K562 (cell line): ENCODE results near the gene LRRTM2. TPM values are rescaled to one million over a fixed set of nuclear protein-coding genes. Genes with fewer than 3 reads are reported as not detected.

Experiments used
- ATAC-seq: fragments of 200-7000 bp; cut with Tn5 transposase; 3 replicates; pipeline ENCODE4 v1.9.1; 2020; ENCODE audit warnings: moderate library complexity
- BruUV-seq: library from RNA; stranded (reverse); fragments of 400-500 nt; replicated peaks from 2 replicates; lab custom pipeline; 2021; lab: Mats Ljungman, UMichigan
- CTCF ChIA-PET: fragments of 300-600 bp; formaldehyde crosslinking; extraction: SDS; loops from one replicate; lab custom pipeline; 2021; ENCODE audit warnings: low intra/inter-chr PET ratio; lab: Yijun Ruan, JAX
- POLR2A ChIA-PET: fragments of 300-600, 350-650 bp; sonication (Branson Sonifier 250); formaldehyde crosslinking; extraction: SDS; loops from one replicate; lab custom pipeline; 2021; ENCODE audit warnings: antibody characterized with exemption, inconsistent platforms; lab: Yijun Ruan, JAX
- DNase-seq, 4 experiments: peaks; one replicate each; pipeline versions ENCODE4 v3.0.0 to v3.0.0-alpha.2; 2011 to 2018; ENCODE audit warnings: low spot score in 3 of 4, mixed read lengths in 3 of 4; ENCODE audit errors: extremely low read depth in 1 of 4
- FAIRE-seq: peaks from 2 replicates; lab custom pipeline; 2011; peaks lifted over from hg19 to GRCh38; lab: Jason Lieb, UNC
- H2AFZ ChIP-seq: 2 replicates; pipeline ENCODE4 v1.6.0; 2011; ENCODE audit warnings: low read depth, low read length, control low read depth, inconsistent platforms
- H3K27ac ChIP-seq: fragments of 200-600 bp; 3 replicates; pipeline ENCODE4 v1.8.0; 2011; ENCODE audit warnings: low read depth, mild to moderate bottlenecking, control low read depth, inconsistent platforms, low read length, moderate library complexity, mixed read lengths; ENCODE audit errors: extremely low read depth
- H3K27me3 ChIP-seq, 2 experiments: fragments of 300-600 bp in 1 of 2; 2 replicates in 1 of 2; 3 replicates in 1 of 2; pipeline versions ENCODE4 v1.6.0 to v1.8.0; 2011; ENCODE audit warnings: inconsistent platforms in 2 of 2, low read length in 2 of 2, mild to moderate bottlenecking in 1 of 2, mixed read lengths in 1 of 2, moderate library complexity in 1 of 2; ENCODE audit not compliant: control insufficient read depth in 2 of 2, insufficient read depth in 2 of 2
- H3K36me3 ChIP-seq: fragments of 300-600 bp; 3 replicates; pipeline ENCODE4 v1.8.0; 2011; ENCODE audit warnings: mild to moderate bottlenecking, low read length, inconsistent platforms; ENCODE audit not compliant: control insufficient read depth, insufficient read depth
- H3K4me1 ChIP-seq, 2 experiments: fragments of 200-600 bp in 1 of 2; replicated peaks in 1 of 2; 2 replicates in 1 of 2; 3 replicates in 1 of 2; pipeline versions ENCODE4 v1.5.1 to v1.8.0; 2011; ENCODE audit warnings: inconsistent platforms in 2 of 2, low read length in 2 of 2, mild to moderate bottlenecking in 1 of 2, mixed read lengths in 1 of 2, moderate library complexity in 1 of 2; ENCODE audit not compliant: control insufficient read depth in 2 of 2, insufficient read depth in 2 of 2
- H3K4me2 ChIP-seq: 2 replicates; pipeline ENCODE4 v1.6.1; 2011; ENCODE audit warnings: low read length, control low read depth, inconsistent platforms, mixed read lengths; ENCODE audit not compliant: insufficient read depth
- H3K4me3 ChIP-seq: fragments of 200-600 bp; sonication (generic), shearing (Covaris generic); 2 replicates; pipeline ENCODE4 v1.5.1; 2016; ENCODE audit warnings: control low read depth, inconsistent platforms
- H3K79me2 ChIP-seq: fragments of 200-600 bp; 3 replicates; pipeline ENCODE4 v1.8.0; 2011; ENCODE audit warnings: low read length, inconsistent platforms; ENCODE audit not compliant: control insufficient read depth, insufficient read depth
- H3K9ac ChIP-seq, 2 experiments: 2 replicates each; pipeline versions ENCODE4 v1.6.0 to v1.6.1; 2011; ENCODE audit warnings: low read depth in 2 of 2, low read length in 2 of 2, control low read depth in 1 of 2, inconsistent platforms in 1 of 2, mild to moderate bottlenecking in 1 of 2, mixed read lengths in 1 of 2; ENCODE audit not compliant: insufficient read depth in 1 of 2
- H3K9me1 ChIP-seq: one replicate; pipeline ENCODE4 v1.6.0; 2011; ENCODE audit warnings: inconsistent platforms, mild to moderate bottlenecking, low read length, moderate library complexity; ENCODE audit not compliant: control insufficient read depth, insufficient read depth
- H3K9me3 ChIP-seq: replicated peaks from 2 replicates; pipeline ENCODE4 v1.5.1; 2011; ENCODE audit warnings: low read depth, low read length, inconsistent platforms; ENCODE audit not compliant: control insufficient read depth, insufficient read depth
- H4K20me1 ChIP-seq: replicated peaks from 2 replicates; pipeline ENCODE4 v1.6.1; 2011; ENCODE audit warnings: low read length, inconsistent platforms, mixed read lengths; ENCODE audit not compliant: control insufficient read depth, insufficient read depth
- GATAD2A ChIP-seq: fragments of 450-650 bp; IDR thresholded peaks from 2 replicates; pipeline ENCODE4 v1.6.1; 2017
- KLF13 ChIP-seq: fragments of 450-650 bp; IDR thresholded peaks from 2 replicates; pipeline ENCODE4 v1.6.1; 2016; ENCODE audit warnings: missing genetic modification characterization, low read depth, mild to moderate bottlenecking, missing compliant biosample characterization, moderate library complexity, borderline replicate concordance
- MEIS2 ChIP-seq: fragments of 450-650 bp; IDR thresholded peaks from 2 replicates; pipeline ENCODE4 v1.6.1; 2014; ENCODE audit warnings: mild to moderate bottlenecking; ENCODE audit not compliant: partially characterized antibody
- PCBP2 ChIP-seq: fragments of 200-400 bp; formaldehyde crosslinking; IDR thresholded peaks from 2 replicates; pipeline ENCODE4 v1.6.1; 2018; ENCODE audit warnings: low read length, low read depth, mild to moderate bottlenecking, moderate library complexity; ENCODE audit not compliant: poor library complexity, severe bottlenecking
- POLR2AphosphoS5 ChIP-seq: IDR thresholded peaks from 2 replicates; pipeline ENCODE4 v1.6.1; 2011; ENCODE audit warnings: mild to moderate bottlenecking, low read depth, low read length, moderate library complexity; ENCODE audit not compliant: control insufficient read depth, insufficient read depth
- SMARCA5 ChIP-seq: fragments of 450-650 bp; IDR thresholded peaks from 2 replicates; pipeline ENCODE4 v1.6.1; 2016
- STAG1 ChIP-seq: sonication (generic); formaldehyde crosslinking; IDR thresholded peaks from 2 replicates; pipeline ENCODE4 v1.5.0; 2020; ENCODE audit warnings: missing genetic modification reagents, borderline replicate concordance
- TSC22D4 ChIP-seq: fragments of 450-650 bp; IDR thresholded peaks from 2 replicates; pipeline ENCODE4 v1.6.1; 2016; ENCODE audit warnings: missing genetic modification characterization, missing biosample characterization, control low read depth
- WGBS: fragments of 100-300 bp; shearing (Covaris generic); methylation state at CpG from one replicate; pipeline ENCODE4 v1.1.6; 2016; ENCODE audit warnings: low coverage, mixed read lengths; ENCODE audit not compliant: insufficient coverage; ENCODE audit errors: missing lambda C conversion rate; 5-methylcytosine and 5-hydroxymethylcytosine counted together
- in situ Hi-C: fragments of 300-500 bp; cut with MboI; formaldehyde crosslinking; loops from 4 replicates; pipeline ENCODE4 v1.15.0; 2018; ENCODE audit warnings: inconsistent platforms, mixed read lengths
- intact Hi-C: fragments of 100-400 bp; cut with micrococcal nuclease; formaldehyde crosslinking; loops from 2 replicates; pipeline ENCODE4 v1.14.2; 2022
- polyA plus RNA-seq, 8 experiments: library from polyadenylated mRNA; depleted of rRNA in 4 of 8; stranded (reverse) in 5 of 8; unstranded in 3 of 8; fragments of >200 nt; fragmentation: Nextera tagmentation in 2 of 8; fragmentation: Illumina TruSeq in 1 of 8; extraction: Ambion mirVana in 2 of 8; extraction: Trizol in 1 of 8; gene quantifications; 2 replicates each; pipeline versions ENCODE4 v1.2.1 to v1.2.3, GENCODE V29; 2011 to 2014; ENCODE audit warnings: inconsistent platforms in 1 of 8, missing spikeins in 1 of 8
- total RNA-seq, 7 experiments: library from RNA; depleted of rRNA in 6 of 7; stranded (reverse); fragments of >200 nt in 6 of 7; fragmentation: Illumina TruSeq in 2 of 7; extraction: Trizol in 2 of 7; gene quantifications; 2 replicates each; pipeline versions ENCODE4 v1.2.1 to v1.2.3, GENCODE V29; 2011 to 2021; ENCODE audit warnings: low replicate concordance in 1 of 7
- TF ChIP-seq, protein P1 (sequence below): fragments of 450-650 bp; formaldehyde crosslinking; IDR thresholded peaks from 2 replicates; pipeline ENCODE4 v1.4.0; 2020; ENCODE audit warnings: mild to moderate bottlenecking
- TF ChIP-seq, protein P2 (sequence below): fragments of 450-650 bp; IDR thresholded peaks from 2 replicates; pipeline ENCODE4 v1.6.1; 2018; ENCODE audit not compliant: partially characterized antibody
- TF ChIP-seq, protein P3 (sequence below): fragments of 250-450 bp; sonication (Bioruptor Pico); IDR thresholded peaks from 2 replicates; pipeline ENCODE4 v1.4.0; 2020; ENCODE audit warnings: mild to moderate bottlenecking

The LRRTM2 gene
- total and polyA plus RNA-seq, 9 of the 15 experiments (the other 6 are each of a cell fraction or from before 2014, with no cell fraction given) = under 0.01 to 0.07 (median 0.03) TPM; not detected in 4

DNA sequence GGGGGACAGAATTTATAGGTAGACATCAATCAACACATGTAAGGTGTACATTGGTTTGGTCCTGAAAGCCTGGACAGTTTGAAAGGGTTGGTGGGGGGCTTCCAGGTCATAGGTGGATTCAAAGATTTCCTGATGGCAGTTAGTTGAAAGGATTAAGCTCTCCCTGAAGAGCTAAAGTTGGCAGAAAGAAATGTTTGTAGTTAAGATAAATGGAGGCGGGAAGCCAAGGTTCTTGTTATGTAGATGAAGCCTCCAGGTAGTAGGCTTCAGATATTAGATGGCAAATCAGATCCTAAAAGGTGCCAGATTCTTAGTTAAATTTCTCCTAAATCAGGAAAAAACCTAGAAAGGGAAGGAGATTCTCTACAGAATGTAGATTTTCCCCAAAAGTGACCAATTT, 9.0 kb upstream of the LRRTM2 start:
- Histone ChIP-seq H3K36me3 (peaks cover 18% of the 10 kb centered on the region), H3K4me2 (no peak overlapping the region), H2AFZ (no peak overlapping the region), H4K20me1 (no peaks in the 10 kb centered on the region), H3K27me3 (no peaks in the 10 kb centered on the region), H3K9me1 (no peaks in the 10 kb centered on the region), H3K79me2 (no peaks in the 10 kb centered on the region), H3K9me3 (no peaks in the 10 kb centered on the region), H3K27ac (no peak overlapping the region), H3K4me3 (no peak overlapping the region), H3K4me1 (no peaks in the 10 kb centered on the region), H3K9ac (no peak overlapping the region)
- intact Hi-C loops = no loop called here
- FAIRE-seq (no peak), DNase-seq (no peak), ATAC-seq (no peak)
- BruUV-seq = no TSS peak
- ChIA-PET CTCF (no interaction called here), POLR2A (interaction anchor here (0.6 kb wide), 1 partner anchor 446 kb away, joined by 5 read pairs; the partner anchor contains the start of gene REEP2)
- in situ Hi-C loops = no loop called here
- WGBS = 100% methylated on average over 1 of the region's 1 CpG
- no peak for TF ChIP-seq PCBP2
- TF ChIP-seq TSC22D4 = no peak

DNA sequence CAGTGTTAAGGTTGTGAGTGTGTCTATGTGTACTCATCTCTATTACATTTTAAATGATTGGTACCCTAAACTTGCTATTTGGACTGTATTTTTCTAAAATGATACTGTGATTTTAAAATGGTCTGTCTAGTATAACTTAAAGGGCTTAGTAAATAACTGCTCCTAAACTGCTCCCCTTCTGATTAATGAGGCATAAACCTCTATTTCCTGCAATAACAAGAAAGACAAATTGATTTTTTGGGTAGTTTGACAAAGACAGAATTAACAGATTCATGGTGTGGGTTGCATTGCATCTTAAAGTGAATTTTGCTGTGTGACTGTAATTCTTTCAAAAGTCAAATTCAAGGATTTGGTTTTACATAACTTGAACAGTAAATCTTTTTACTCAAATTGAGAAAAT, 8.1 kb upstream of the LRRTM2 start:
- Histone ChIP-seq H3K9me3 (no peaks in the 10 kb centered on the region), H3K27me3 (no peaks in the 10 kb centered on the region), H3K9me1 (no peaks in the 10 kb centered on the region), H3K9ac (no peak overlapping the region), H3K36me3 (peaks cover 12% of the 10 kb centered on the region), H4K20me1 (no peaks in the 10 kb centered on the region), H3K79me2 (no peaks in the 10 kb centered on the region), H2AFZ (no peak overlapping the region), H3K4me3 (no peak overlapping the region), H3K27ac (no peak overlapping the region), H3K4me2 (no peak overlapping the region), H3K4me1 (no peaks in the 10 kb centered on the region; a peak in 1 of 5 replicates)
- no peak for ATAC-seq
- BruUV-seq = no TSS peak
- POLR2A ChIA-PET = no interaction called here
- in situ Hi-C loops = no loop called here
- no peak for DNase-seq
- no peak for FAIRE-seq
- CTCF ChIA-PET = no interaction called here
- intact Hi-C loops = no loop called here
- TF ChIP-seq, protein P1, sequence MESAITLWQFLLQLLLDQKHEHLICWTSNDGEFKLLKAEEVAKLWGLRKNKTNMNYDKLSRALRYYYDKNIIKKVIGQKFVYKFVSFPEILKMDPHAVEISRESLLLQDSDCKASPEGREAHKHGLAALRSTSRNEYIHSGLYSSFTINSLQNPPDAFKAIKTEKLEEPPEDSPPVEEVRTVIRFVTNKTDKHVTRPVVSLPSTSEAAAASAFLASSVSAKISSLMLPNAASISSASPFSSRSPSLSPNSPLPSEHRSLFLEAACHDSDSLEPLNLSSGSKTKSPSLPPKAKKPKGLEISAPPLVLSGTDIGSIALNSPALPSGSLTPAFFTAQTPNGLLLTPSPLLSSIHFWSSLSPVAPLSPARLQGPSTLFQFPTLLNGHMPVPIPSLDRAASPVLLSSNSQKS (CRISPR knock-in tag) = no peak
- no peak for TF ChIP-seq POLR2AphosphoS5
- TF ChIP-seq, protein P2, sequence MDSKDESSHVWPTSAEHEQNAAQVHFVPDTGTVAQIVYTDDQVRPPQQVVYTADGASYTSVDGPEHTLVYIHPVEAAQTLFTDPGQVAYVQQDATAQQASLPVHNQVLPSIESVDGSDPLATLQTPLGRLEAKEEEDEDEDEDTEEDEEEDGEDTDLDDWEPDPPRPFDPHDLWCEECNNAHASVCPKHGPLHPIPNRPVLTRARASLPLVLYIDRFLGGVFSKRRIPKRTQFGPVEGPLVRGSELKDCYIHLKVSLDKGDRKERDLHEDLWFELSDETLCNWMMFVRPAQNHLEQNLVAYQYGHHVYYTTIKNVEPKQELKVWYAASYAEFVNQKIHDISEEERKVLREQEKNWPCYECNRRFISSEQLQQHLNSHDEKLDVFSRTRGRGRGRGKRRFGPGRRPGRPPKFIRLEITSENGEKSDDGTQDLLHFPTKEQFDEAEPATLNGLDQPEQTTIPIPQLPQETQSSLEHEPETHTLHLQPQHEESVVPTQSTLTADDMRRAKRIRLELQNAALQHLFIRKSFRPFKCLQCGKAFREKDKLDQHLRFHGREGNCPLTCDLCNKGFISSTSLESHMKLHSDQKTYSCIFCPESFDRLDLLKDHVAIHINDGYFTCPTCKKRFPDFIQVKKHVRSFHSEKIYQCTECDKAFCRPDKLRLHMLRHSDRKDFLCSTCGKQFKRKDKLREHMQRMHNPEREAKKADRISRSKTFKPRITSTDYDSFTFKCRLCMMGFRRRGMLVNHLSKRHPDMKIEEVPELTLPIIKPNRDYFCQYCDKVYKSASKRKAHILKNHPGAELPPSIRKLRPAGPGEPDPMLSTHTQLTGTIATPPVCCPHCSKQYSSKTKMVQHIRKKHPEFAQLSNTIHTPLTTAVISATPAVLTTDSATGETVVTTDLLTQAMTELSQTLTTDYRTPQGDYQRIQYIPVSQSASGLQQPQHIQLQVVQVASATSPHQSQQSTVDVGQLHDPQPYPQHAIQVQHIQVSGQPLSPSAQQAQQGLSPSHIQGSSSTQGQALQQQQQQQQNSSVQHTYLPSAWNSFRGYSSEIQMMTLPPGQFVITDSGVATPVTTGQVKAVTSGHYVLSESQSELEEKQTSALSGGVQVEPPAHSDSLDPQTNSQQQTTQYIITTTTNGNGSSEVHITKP = no peak
- no peak for TF ChIP-seq SMARCA5
- TF ChIP-seq, protein P3, sequence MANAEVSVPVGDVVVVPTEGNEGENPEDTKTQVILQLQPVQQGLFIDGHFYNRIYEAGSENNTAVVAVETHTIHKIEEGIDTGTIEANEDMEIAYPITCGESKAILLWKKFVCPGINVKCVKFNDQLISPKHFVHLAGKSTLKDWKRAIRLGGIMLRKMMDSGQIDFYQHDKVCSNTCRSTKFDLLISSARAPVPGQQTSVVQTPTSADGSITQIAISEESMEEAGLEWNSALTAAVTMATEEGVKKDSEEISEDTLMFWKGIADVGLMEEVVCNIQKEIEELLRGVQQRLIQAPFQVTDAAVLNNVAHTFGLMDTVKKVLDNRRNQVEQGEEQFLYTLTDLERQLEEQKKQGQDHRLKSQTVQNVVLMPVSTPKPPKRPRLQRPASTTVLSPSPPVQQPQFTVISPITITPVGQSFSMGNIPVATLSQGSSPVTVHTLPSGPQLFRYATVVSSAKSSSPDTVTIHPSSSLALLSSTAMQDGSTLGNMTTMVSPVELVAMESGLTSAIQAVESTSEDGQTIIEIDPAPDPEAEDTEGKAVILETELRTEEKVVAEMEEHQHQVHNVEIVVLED = no peak
- TF ChIP-seq MEIS2 = no peak
- no peak for TF ChIP-seq GATAD2A
- no peak for TF ChIP-seq STAG1 (CRISPR knock-in tag)
- TF ChIP-seq KLF13 (tag) = no peak
